GM12878 (cell line): Measurements from ENCODE around the gene NCBP2. TPM values are rescaled to one million over a fixed set of nuclear protein-coding genes. Genes with fewer than 3 reads are reported as not detected.
A peak's percentile ranks its signal among the peaks of the same experiment; 100 is the strongest.

ENCODE experiments used
- ATAC-seq: fragments of 200-7000 bp; cut with Tn5 transposase; 3 replicates; pipeline ENCODE4 v1.9.1; 2020; ENCODE audit warnings: mild to moderate bottlenecking, moderate library complexity
- BruUV-seq: library from RNA; stranded (reverse); fragments of 400-500 nt; replicated peaks from 2 replicates; lab custom pipeline; 2021; lab: Mats Ljungman, UMichigan
- CTCF ChIA-PET: fragments of 300-600 bp; sonication (Branson Sonifier 250); formaldehyde crosslinking; extraction: SDS; loops from one replicate; lab custom pipeline; 2021; ENCODE audit warnings: inconsistent platforms; lab: Yijun Ruan, JAX
- POLR2A ChIA-PET: fragments of 350-600 bp; formaldehyde crosslinking; extraction: SDS; loops from one replicate; lab custom pipeline; 2021; ENCODE audit warnings: inconsistent platforms; lab: Charles Lee
- RAD21 ChIA-PET: fragments of 300-600 bp; sonication (Branson Sonifier 250); formaldehyde crosslinking; loops from one replicate; lab custom pipeline; 2023; ENCODE audit warnings: antibody characterized with exemption; ENCODE audit not compliant: unreplicated experiment; lab: Charles Lee
- SMC1A ChIA-PET: fragments of 300-600 bp; sonication (Branson Sonifier 250); formaldehyde crosslinking; loops from one replicate; lab custom pipeline; 2023; ENCODE audit not compliant: unreplicated experiment, uncharacterized antibody; lab: Charles Lee
- DNase-seq: peaks from one replicate; pipeline ENCODE4 v3.0.0-alpha.2; 2011; ENCODE audit warnings: low read depth, low spot score
- FAIRE-seq: peaks from 3 replicates; lab custom pipeline; 2011; peaks lifted over from hg19 to GRCh38; lab: Jason Lieb, UNC
- H2AFZ ChIP-seq: 2 replicates; pipeline ENCODE4 v1.6.0; 2011; ENCODE audit warnings: low read depth, low read length, control low read depth; ENCODE audit not compliant: control insufficient read depth
- H3K27ac ChIP-seq: 2 replicates; pipeline ENCODE4 v1.5.1; 2011; ENCODE audit warnings: control low read depth; ENCODE audit not compliant: control insufficient read depth, insufficient read depth
- H3K27me3 ChIP-seq, 2 experiments: replicated peaks in 1 of 2; 2 replicates each; pipeline versions ENCODE4 v1.6.0 to v1.6.1; 2011; ENCODE audit warnings: low read length in 1 of 2; ENCODE audit not compliant: control insufficient read depth in 2 of 2, insufficient read depth in 2 of 2
- H3K36me3 ChIP-seq, 2 experiments: 2 replicates each; pipeline ENCODE4 v1.5.1; 2011; ENCODE audit warnings: low read length in 1 of 2; ENCODE audit not compliant: control insufficient read depth in 2 of 2, insufficient read depth in 2 of 2
- H3K4me1 ChIP-seq: 2 replicates; pipeline ENCODE4 v1.6.1; 2011; ENCODE audit warnings: mild to moderate bottlenecking, low read length, moderate library complexity, mixed read lengths; ENCODE audit not compliant: control insufficient read depth, insufficient read depth
- H3K4me2 ChIP-seq: 2 replicates; pipeline ENCODE4 v1.6.0; 2011; ENCODE audit warnings: control low read depth; ENCODE audit not compliant: control insufficient read depth, insufficient read depth
- H3K4me3 ChIP-seq: fragments of 200-600 bp; sonication (generic); 2 replicates; pipeline ENCODE4 v1.5.1; 2016
- H3K79me2 ChIP-seq: 2 replicates; pipeline ENCODE4 v1.6.0; 2011; ENCODE audit warnings: low read length; ENCODE audit not compliant: control insufficient read depth, insufficient read depth
- H3K9ac ChIP-seq: 2 replicates; pipeline ENCODE4 v1.8.0; 2011; ENCODE audit warnings: low read length, control low read depth, mixed read lengths; ENCODE audit not compliant: control insufficient read depth, insufficient read depth
- H3K9me3 ChIP-seq: replicated peaks from 3 replicates; pipeline ENCODE4 v1.5.1; 2011; ENCODE audit warnings: mild to moderate bottlenecking, low read length; ENCODE audit not compliant: control insufficient read depth, insufficient read depth
- H4K20me1 ChIP-seq: 2 replicates; pipeline ENCODE4 v1.6.0; 2011; ENCODE audit not compliant: control insufficient read depth, insufficient read depth
- MEF2B ChIP-seq: fragments of 450-650 bp; IDR thresholded peaks from 2 replicates; pipeline ENCODE4 v1.6.1; 2018; ENCODE audit warnings: mild to moderate bottlenecking, moderate library complexity; ENCODE audit not compliant: partially characterized antibody, poor library complexity, severe bottlenecking
- RCOR1 ChIP-seq: conservative IDR thresholded peaks from 2 replicates; pipeline ENCODE4 v1.6.1; 2012; ENCODE audit warnings: low read depth, low read length, improper control_type of control experiment
- WGBS: methylation state at CpG from one replicate; pipeline ENCODE4 v1.1.6; 2016; ENCODE audit warnings: low lambda C conversion rate; ENCODE audit not compliant: insufficient replicate concordance, insufficient coverage; ENCODE audit errors: missing lambda C conversion rate; 5-methylcytosine and 5-hydroxymethylcytosine counted together
- in situ Hi-C: fragments of 300-500 bp; cut with MboI; formaldehyde crosslinking; loops from 9 replicates; pipeline ENCODE4 v1.14.3; 2018; ENCODE audit warnings: mixed read lengths
- intact Hi-C: fragments of 100-400 bp; cut with micrococcal nuclease; formaldehyde crosslinking; loops from one replicate; pipeline ENCODE4 v1.14.2; 2022; ENCODE audit not compliant: unreplicated experiment
- polyA plus RNA-seq, 11 experiments: library from polyadenylated mRNA; depleted of rRNA in 4 of 11; unstranded in 6 of 11; stranded (reverse) in 5 of 11; fragments of >200 nt; fragmentation: Nextera tagmentation in 4 of 11; fragmentation: Illumina TruSeq in 1 of 11; extraction: Ambion mirVana in 4 of 11; extraction: Trizol in 1 of 11; gene quantifications; 1 replicate in 1 of 11; 2 replicates in 10 of 11; pipeline versions ENCODE4 v1.2.1 to v1.2.3, GENCODE V29; 2011 to 2016; ENCODE audit warnings: inconsistent platforms in 2 of 11, missing spikeins in 2 of 11, low read depth in 1 of 11
- total RNA-seq, 4 experiments: library from RNA; depleted of rRNA in 3 of 4; stranded (reverse); fragments of >200 nt in 3 of 4; fragmentation: Illumina TruSeq in 1 of 4; extraction: Trizol in 1 of 4; gene quantifications; 2 replicates each; pipeline versions ENCODE4 v1.2.1 to v1.2.3, GENCODE V29; 2013 to 2021
- TF ChIP-seq, protein P1 (sequence below): fragments of 450-650 bp; IDR thresholded peaks from 2 replicates; pipeline ENCODE4 v1.6.1; 2017; ENCODE audit warnings: mild to moderate bottlenecking, moderate library complexity

The NCBP2 gene
- total and polyA plus RNA-seq, 10 of the 15 experiments (the other 5 are each of a cell fraction or from before 2014, with no cell fraction given), result 59.6 to 136 (median 96.4) TPM

DNA sequence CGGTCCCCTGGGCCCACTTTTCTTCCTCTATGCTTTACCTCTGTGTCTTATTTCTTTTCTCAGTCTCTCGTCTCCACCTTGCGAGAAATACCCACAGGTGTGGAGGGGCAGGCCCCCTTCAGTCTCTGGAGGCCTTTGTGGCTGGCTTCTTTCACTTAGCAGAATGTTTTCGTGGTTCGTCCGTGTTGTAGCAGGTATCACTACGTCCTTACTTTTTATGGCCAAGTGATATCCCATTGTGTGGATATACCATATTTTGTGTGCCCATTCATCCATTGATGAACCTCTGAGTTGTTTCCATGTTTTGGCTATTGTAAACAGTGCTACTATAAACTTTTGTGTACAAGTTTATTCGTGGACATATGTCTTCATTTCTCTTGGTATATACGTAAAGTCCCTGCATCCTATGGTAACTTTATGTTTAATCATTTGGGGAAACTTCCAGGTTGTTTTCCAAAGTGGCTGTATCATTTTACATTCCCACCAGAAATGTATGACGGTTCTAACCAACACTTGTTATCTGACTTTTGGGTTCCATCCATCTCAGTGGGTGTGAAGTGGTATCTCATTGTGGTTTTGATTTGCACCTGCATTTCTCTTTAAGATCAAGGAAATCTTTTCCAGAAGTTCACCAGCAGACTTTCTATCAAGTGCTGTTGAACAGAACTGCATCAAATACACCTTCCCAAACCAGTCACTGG is 20.8 kb upstream of the NCBP2 start:
- intact Hi-C loops, result no loop called here
- no peak for TF ChIP-seq RCOR1
- TF ChIP-seq MEF2B, result peak; percentile 88
- TF ChIP-seq, protein P1, sequence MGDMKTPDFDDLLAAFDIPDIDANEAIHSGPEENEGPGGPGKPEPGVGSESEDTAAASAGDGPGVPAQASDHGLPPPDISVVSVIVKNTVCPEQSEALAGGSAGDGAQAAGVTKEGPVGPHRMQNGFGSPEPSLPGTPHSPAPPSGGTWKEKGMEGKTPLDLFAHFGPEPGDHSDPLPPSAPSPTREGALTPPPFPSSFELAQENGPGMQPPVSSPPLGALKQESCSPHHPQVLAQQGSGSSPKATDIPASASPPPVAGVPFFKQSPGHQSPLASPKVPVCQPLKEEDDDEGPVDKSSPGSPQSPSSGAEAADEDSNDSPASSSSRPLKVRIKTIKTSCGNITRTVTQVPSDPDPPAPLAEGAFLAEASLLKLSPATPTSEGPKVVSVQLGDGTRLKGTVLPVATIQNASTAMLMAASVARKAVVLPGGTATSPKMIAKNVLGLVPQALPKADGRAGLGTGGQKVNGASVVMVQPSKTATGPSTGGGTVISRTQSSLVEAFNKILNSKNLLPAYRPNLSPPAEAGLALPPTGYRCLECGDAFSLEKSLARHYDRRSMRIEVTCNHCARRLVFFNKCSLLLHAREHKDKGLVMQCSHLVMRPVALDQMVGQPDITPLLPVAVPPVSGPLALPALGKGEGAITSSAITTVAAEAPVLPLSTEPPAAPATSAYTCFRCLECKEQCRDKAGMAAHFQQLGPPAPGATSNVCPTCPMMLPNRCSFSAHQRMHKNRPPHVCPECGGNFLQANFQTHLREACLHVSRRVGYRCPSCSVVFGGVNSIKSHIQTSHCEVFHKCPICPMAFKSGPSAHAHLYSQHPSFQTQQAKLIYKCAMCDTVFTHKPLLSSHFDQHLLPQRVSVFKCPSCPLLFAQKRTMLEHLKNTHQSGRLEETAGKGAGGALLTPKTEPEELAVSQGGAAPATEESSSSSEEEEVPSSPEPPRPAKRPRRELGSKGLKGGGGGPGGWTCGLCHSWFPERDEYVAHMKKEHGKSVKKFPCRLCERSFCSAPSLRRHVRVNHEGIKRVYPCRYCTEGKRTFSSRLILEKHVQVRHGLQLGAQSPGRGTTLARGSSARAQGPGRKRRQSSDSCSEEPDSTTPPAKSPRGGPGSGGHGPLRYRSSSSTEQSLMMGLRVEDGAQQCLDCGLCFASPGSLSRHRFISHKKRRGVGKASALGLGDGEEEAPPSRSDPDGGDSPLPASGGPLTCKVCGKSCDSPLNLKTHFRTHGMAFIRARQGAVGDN, result peak; percentile 21; the same call in 1 of the 2 replicates
- in situ Hi-C loops, result no loop called here
- peaks cover 14% of the 10 kb centered on the region; the same call in 1 of the 3 replicates for H3K9me3 ChIP-seq
- no peaks in the 10 kb centered on the region for H4K20me1 ChIP-seq
- ATAC-seq (peak; percentile 34; the same call in 2 of the 3 replicates), DNase-seq (no peak), FAIRE-seq (no peak)
- no peaks in the 10 kb centered on the region for H3K79me2 ChIP-seq
- no TSS peak for BruUV-seq
- POLR2A ChIA-PET, result no interaction called here
- SMC1A ChIA-PET, result interaction anchor here (1.2 kb wide), 1 partner anchor 128 kb away, joined by 4 read pairs; no protein-coding TSS in a partner anchor
- no peaks in the 10 kb centered on the region for H3K27me3 ChIP-seq
- RAD21 ChIA-PET, result interaction anchor here (0.9 kb wide), 1 partner anchor 89 kb away, joined by 3 read pairs; no protein-coding TSS in a partner anchor
- H3K9ac ChIP-seq, result no peak overlapping the region
- no peak overlapping the region for H3K4me3 ChIP-seq
- no peak overlapping the region for H3K27ac ChIP-seq
- 39% methylated on average over 10 of the region's 10 CpGs for WGBS
- CTCF ChIA-PET, result no interaction called here
- H3K4me2 ChIP-seq, result 0 out of 2 replicates have a peak overlapping the region, but pooled peaks have one; percentile 0
- no peaks in the 10 kb centered on the region for H3K36me3 ChIP-seq
- no peaks in the 10 kb centered on the region; the same call in 1 of the 2 replicates for H3K4me1 ChIP-seq
- H2AFZ ChIP-seq, result peak overlapping the region; percentile 40
